Bronchial epithelial cell (primary cell): Measurements from ENCODE around the gene UTP14C. TPM values are rescaled to one million over a fixed set of nuclear protein-coding genes. Genes with fewer than 3 reads are reported as not detected.
"Not testable (repeated sequence)": the region's sequence is repeated elsewhere in the genome, so short reads cannot be mapped to it uniquely, and the experiment has no call there.

ENCODE experiments used
- DNase-seq: peaks from one replicate; pipeline ENCODE4 v3.0.0-alpha.2; 2010; ENCODE audit warnings: low read depth
- FAIRE-seq: peaks from 2 replicates; lab custom pipeline; 2011; peaks lifted over from hg19 to GRCh38; lab: Jason Lieb, UNC
- H3K27me3 ChIP-seq: 2 replicates; pipeline ENCODE4 v1.5.1; 2011; ENCODE audit warnings: low read length; ENCODE audit not compliant: control insufficient read depth, insufficient read depth
- H3K36me3 ChIP-seq: 2 replicates; pipeline ENCODE4 v1.5.1; 2011; ENCODE audit warnings: low read length; ENCODE audit not compliant: control insufficient read depth, insufficient read depth
- H3K4me3 ChIP-seq: 2 replicates; pipeline ENCODE4 v1.5.1; 2011; ENCODE audit warnings: mild to moderate bottlenecking, low read depth, low read length, control low read depth
- CTCF ChIP-seq: IDR thresholded peaks from 2 replicates; pipeline ENCODE4 v1.5.1; 2011; ENCODE audit warnings: mild to moderate bottlenecking, moderate library complexity, low read length, control low read depth, inconsistent platforms; ENCODE audit not compliant: insufficient read depth, severe bottlenecking
- total RNA-seq: library from RNA; depleted of rRNA; stranded (reverse); fragments of >200 nt; gene quantifications from 2 replicates; pipeline ENCODE4 v1.2.1, GENCODE V29; 2014

Gene UTP14C
- total RNA-seq, 1 donor from 2014 or later = 10.8 TPM

- Histone ChIP-seq H3K4me3 (no peak overlapping the region), H3K27me3 (peaks cover 2% of the 10 kb centered on the region), H3K36me3 (no peaks in the 10 kb centered on the region)
- FAIRE-seq (no peak), DNase-seq (no peak)
- no peak for TF ChIP-seq CTCF
Measured at GRCh38 chr13:51980908-51981307, 43.6 kb upstream of the UTP14C start.

- peaks cover 2% of the 10 kb centered on the region for H3K27me3 ChIP-seq
- H3K36me3 ChIP-seq = no peaks in the 10 kb centered on the region
- no peak for DNase-seq
- H3K4me3 ChIP-seq = no peak overlapping the region
- no peak for FAIRE-seq
- TF ChIP-seq CTCF = no peak
Measured at GRCh38 chr13:51981355-51981754, 43.1 kb upstream of the UTP14C start.

- not testable (repeated sequence) for DNase-seq, H3K36me3 ChIP-seq, FAIRE-seq
Measured at GRCh38 chr13:51983292-51983691, 41.2 kb upstream of the UTP14C start.

GRCh38 chr13:51984904-51985303, 39.6 kb upstream of the UTP14C start:
- DNase-seq, H3K27me3 ChIP-seq, H3K4me3 ChIP-seq, FAIRE-seq, H3K36me3 ChIP-seq: not testable (repeated sequence)

More at GRCh38 chr13:51983292-51983691, 41.2 kb upstream of the UTP14C start:
- not testable (repeated sequence) for H3K27me3 ChIP-seq, H3K4me3 ChIP-seq

GRCh38 chr13:51988988-51989618, 35.4 kb upstream of the UTP14C start:
- no peaks in the 10 kb centered on the region for H3K27me3 ChIP-seq
- no peaks in the 10 kb centered on the region for H3K36me3 ChIP-seq
- no peak for TF ChIP-seq CTCF
- H3K4me3 ChIP-seq = no peak overlapping the region
- DNase-seq = no peak
- FAIRE-seq = no peak

- Histone ChIP-seq H3K27me3 (peaks cover 6% of the 10 kb centered on the region), H3K36me3 (no peaks in the 10 kb centered on the region), H3K4me3 (no peak overlapping the region)
- DNase-seq = no peak
- no peak for TF ChIP-seq CTCF
- FAIRE-seq = no peak
Measured at GRCh38 chr13:51993713-51994112, 30.8 kb upstream of the UTP14C start.
